Transverse colon (tissue), 4 donors: ENCODE measurements around the gene ALPK3. TPM values are rescaled to one million over a fixed set of nuclear protein-coding genes. Genes with fewer than 3 reads are reported as not detected.

ENCODE experiments used
- DNase-seq: peaks from one replicate; pipeline ENCODE4 v3.0.0-alpha.2; 2019
- H3K27ac ChIP-seq, 4 donors: fragments of 200-600 bp; sonication (generic); 2 replicates each; pipeline ENCODE4 v1.5.1; 2016 to 2018; ENCODE audit warnings: inconsistent platforms in 4 of 4
- H3K27me3 ChIP-seq: fragments of 200-600 bp; sonication (generic); 2 replicates; pipeline ENCODE4 v1.5.1; 2017; ENCODE audit warnings: inconsistent platforms
- H3K36me3 ChIP-seq, 4 donors: fragments of 200-600 bp; sonication (generic); 2 replicates each; pipeline ENCODE4 v1.5.1; 2017 to 2019; ENCODE audit warnings: inconsistent platforms in 4 of 4
- H3K4me1 ChIP-seq, 4 donors: fragments of 200-600 bp; sonication (generic); 2 replicates each; pipeline ENCODE4 v1.5.1; 2017 to 2020; ENCODE audit warnings: inconsistent platforms in 4 of 4
- H3K4me3 ChIP-seq, 4 donors: fragments of 200-600 bp; sonication (generic); 1 replicate in 1 of 4; 2 replicates in 3 of 4; pipeline versions ENCODE4 v1.5.1 to v1.6.1; 2017 to 2019; ENCODE audit warnings: inconsistent platforms in 4 of 4
- H3K9me3 ChIP-seq, 2 donors: fragments of 200-600 bp; sonication (generic); 2 replicates each; pipeline ENCODE4 v1.5.1; 2017 to 2019; ENCODE audit warnings: inconsistent platforms in 2 of 2
- EP300 ChIP-seq: sonication (generic); formaldehyde crosslinking; IDR thresholded peaks from one replicate; pipeline ENCODE4 v1.6.1; 2017; ENCODE audit warnings: antibody characterized with exemption, low read depth
- POLR2A ChIP-seq: fragments of 450-650 bp; IDR thresholded peaks from one replicate; pipeline ENCODE4 v1.6.1; 2016; ENCODE audit warnings: antibody characterized with exemption, mild to moderate bottlenecking, moderate library complexity
- POLR2AphosphoS5 ChIP-seq, 3 donors: sonication (generic); formaldehyde crosslinking; IDR thresholded peaks; one replicate each; pipeline ENCODE4 v1.6.1; 2016; ENCODE audit warnings: antibody characterized with exemption in 3 of 3
- WGBS, 2 donors: methylation state at CpG; one replicate each; pipeline ENCODE4 v1.1.5; 2018; ENCODE audit warnings: low coverage in 1 of 2; 5-methylcytosine and 5-hydroxymethylcytosine counted together
- in situ Hi-C, 4 donors: fragments of 200-750 bp; cut with MboI; loops; one replicate each; pipeline versions ENCODE4 v1.15.0 to v1.15.1; 2017; ENCODE audit warnings: low sequenced_read_pairs in 3 of 4, low pct_ligation_motif_present in 1 of 4, low pct_unique_long_range_greater_than_20kb in 1 of 4
- intact Hi-C: fragments of 100-400 bp; cut with DNase I; formaldehyde crosslinking; loops from one replicate; pipeline ENCODE4 v1.15.1; 2023; ENCODE audit warnings: low total_unique reads
- total RNA-seq, 4 donors: library from RNA; depleted of rRNA; stranded (reverse); fragments of >200 nt; gene quantifications; one replicate each; pipeline ENCODE4 v1.1.0, GENCODE V29; 2016
- TF ChIP-seq, protein P1 (sequence below), 5 experiments: fragments of 200-600 bp in 3 of 5; fragments of 450-650 bp in 2 of 5; sonication (generic) in 3 of 5; IDR thresholded peaks; 1 replicate in 2 of 5; 2 replicates in 3 of 5; pipeline ENCODE4 v1.5.1; 2016 to 2017; ENCODE audit warnings: antibody characterized with exemption in 5 of 5, inconsistent platforms in 3 of 5, mild to moderate bottlenecking in 2 of 5, moderate library complexity in 1 of 5

The ALPK3 gene
- total RNA-seq, 4 donors from 2014 or later, result 1.1 to 4.6 (median 2.8) TPM

DNA sequence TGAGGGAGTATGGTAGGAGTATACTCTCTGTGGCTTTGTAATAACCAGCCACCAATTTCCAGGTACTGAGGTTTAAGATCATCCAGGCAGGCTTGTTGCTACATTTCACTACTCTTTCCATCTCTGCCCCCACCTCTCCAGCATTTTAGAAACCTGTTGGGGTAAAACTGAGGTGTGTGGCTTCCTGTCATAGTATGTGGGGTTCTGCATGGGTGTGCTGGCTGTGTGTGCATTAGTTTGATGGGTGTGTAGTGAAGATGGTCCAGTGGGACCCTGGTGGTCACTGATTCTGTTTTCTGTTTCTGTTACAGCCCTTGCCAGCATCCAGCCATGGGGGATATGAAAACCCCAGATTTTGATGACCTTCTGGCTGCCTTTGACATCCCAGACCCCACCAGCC, 34.8 kb upstream of the ALPK3 start:
- peaks cover 0 to 39% (median 14%) of the 10 kb centered on the region in 4 donors for H3K36me3 ChIP-seq
- no peak overlapping the region for H3K27ac ChIP-seq
- H3K4me1 ChIP-seq, result peaks cover 0 to 8% (median 0%) of the 10 kb centered on the region in 4 donors
- H3K4me3 ChIP-seq, result no peak overlapping the region
- in situ Hi-C loops (no loop called here), intact Hi-C loops (no loop called here)
- TF ChIP-seq POLR2A (no peak), POLR2AphosphoS5 (IDR thresholded peaks at IDR 0.05) (no peak), EP300 (no peak)
- TF ChIP-seq, protein P1, sequence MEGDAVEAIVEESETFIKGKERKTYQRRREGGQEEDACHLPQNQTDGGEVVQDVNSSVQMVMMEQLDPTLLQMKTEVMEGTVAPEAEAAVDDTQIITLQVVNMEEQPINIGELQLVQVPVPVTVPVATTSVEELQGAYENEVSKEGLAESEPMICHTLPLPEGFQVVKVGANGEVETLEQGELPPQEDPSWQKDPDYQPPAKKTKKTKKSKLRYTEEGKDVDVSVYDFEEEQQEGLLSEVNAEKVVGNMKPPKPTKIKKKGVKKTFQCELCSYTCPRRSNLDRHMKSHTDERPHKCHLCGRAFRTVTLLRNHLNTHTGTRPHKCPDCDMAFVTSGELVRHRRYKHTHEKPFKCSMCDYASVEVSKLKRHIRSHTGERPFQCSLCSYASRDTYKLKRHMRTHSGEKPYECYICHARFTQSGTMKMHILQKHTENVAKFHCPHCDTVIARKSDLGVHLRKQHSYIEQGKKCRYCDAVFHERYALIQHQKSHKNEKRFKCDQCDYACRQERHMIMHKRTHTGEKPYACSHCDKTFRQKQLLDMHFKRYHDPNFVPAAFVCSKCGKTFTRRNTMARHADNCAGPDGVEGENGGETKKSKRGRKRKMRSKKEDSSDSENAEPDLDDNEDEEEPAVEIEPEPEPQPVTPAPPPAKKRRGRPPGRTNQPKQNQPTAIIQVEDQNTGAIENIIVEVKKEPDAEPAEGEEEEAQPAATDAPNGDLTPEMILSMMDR (IDR thresholded peaks at IDR 0.05), result no peak
- H3K9me3 ChIP-seq, result no peaks in the 10 kb centered on the region
- no peaks in the 10 kb centered on the region for H3K27me3 ChIP-seq
- DNase-seq, result no peak

GRCh38 chr15:84783493-84784251, 33.5 kb upstream of the ALPK3 start:
- 89% methylated on average over 8 of the region's 12 CpGs; no CpG with 5 or more reads in 1 of the 2 donors for WGBS, 2 donors
- intact Hi-C loops (no loop called here), in situ Hi-C loops (no loop called here)
- H3K36me3 ChIP-seq, result peaks cover 0 to 35% (median 11%) of the 10 kb centered on the region in 4 donors
- no peaks in the 10 kb centered on the region for H3K9me3 ChIP-seq
- peaks cover 0 to 15% (median 6%) of the 10 kb centered on the region in 4 donors for H3K4me1 ChIP-seq
- no peak overlapping the region for H3K27ac ChIP-seq
- TF ChIP-seq, protein P1 (IDR thresholded peaks at IDR 0.05), result no peak
- TF ChIP-seq EP300 (no peak), POLR2AphosphoS5 (IDR thresholded peaks at IDR 0.05) (no peak), POLR2A (no peak)
- no peak for DNase-seq
- no peak overlapping the region for H3K4me3 ChIP-seq
- no peaks in the 10 kb centered on the region for H3K27me3 ChIP-seq

- WGBS, 2 donors, result 96% methylated on average over 11 of the region's 17 CpGs; no CpG with 5 or more reads in 1 of the 2 donors
- no peaks in the 10 kb centered on the region for H3K9me3 ChIP-seq
- in situ Hi-C loops (no loop called here), intact Hi-C loops (no loop called here)
- TF ChIP-seq POLR2A, result no peak
- no peak for TF ChIP-seq POLR2AphosphoS5 (IDR thresholded peaks at IDR 0.05)
- TF ChIP-seq EP300, result no peak
- TF ChIP-seq, protein P1 (IDR thresholded peaks at IDR 0.05), result no peak
- H3K4me3 ChIP-seq, result no peak overlapping the region
- no peaks in the 10 kb centered on the region for H3K27me3 ChIP-seq
- no peak overlapping the region for H3K27ac ChIP-seq
- peaks cover 0 to 15% (median 6%) of the 10 kb centered on the region in 4 donors for H3K4me1 ChIP-seq
- no peak for DNase-seq
- H3K36me3 ChIP-seq, result peaks cover 0 to 32% (median 11%) of the 10 kb centered on the region in 4 donors
Observed at GRCh38 chr15:84784262-84784661, 32.9 kb upstream of the ALPK3 start.

DNA sequence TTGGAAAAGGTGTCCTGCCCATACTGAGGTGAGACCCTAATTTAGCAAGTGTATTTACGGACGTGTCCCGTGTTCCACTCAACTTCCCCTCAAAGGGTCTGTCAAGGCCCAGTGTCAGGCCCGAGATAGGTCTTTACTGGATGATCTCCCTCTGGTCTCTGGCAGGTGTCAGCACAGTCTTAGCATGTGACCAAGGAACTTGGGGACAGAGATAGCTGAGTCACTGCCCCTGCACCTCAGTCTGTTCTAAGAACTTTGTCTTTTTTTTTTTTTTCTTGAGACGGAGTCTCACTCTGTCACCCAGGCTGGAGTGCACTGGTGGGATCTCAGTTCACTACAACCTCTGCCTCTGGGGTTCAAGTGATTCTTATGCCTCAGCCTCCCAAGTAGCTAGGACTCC, 32.1 kb upstream of the ALPK3 start:
- TF ChIP-seq POLR2AphosphoS5 (IDR thresholded peaks at IDR 0.05), result no peak
- TF ChIP-seq POLR2A, result no peak
- TF ChIP-seq EP300, result no peak
- TF ChIP-seq, protein P1 (IDR thresholded peaks at IDR 0.05), result no peak
- H3K27ac ChIP-seq, result no peak overlapping the region
- peaks cover 0 to 11% (median 6%) of the 10 kb centered on the region in 4 donors for H3K4me1 ChIP-seq
- no peaks in the 10 kb centered on the region for H3K9me3 ChIP-seq
- H3K4me3 ChIP-seq, result no peak overlapping the region
- WGBS, 2 donors, result 81 to 82% methylated on average over 5 of the region's 5 CpGs
- H3K36me3 ChIP-seq, result peaks cover 0 to 32% (median 11%) of the 10 kb centered on the region in 4 donors
- DNase-seq, result no peak
- H3K27me3 ChIP-seq, result no peaks in the 10 kb centered on the region
- intact Hi-C loops, result no loop called here
- in situ Hi-C loops, result no loop called here
